ENCODE results near the gene RAC2. TPM values are rescaled to one million over a fixed set of nuclear protein-coding genes. Genes with fewer than 3 reads are reported as not detected.

RAC2 gene
- total RNA-seq, 1 experiment from 2014 or later, result 50.5 TPM

DNA sequence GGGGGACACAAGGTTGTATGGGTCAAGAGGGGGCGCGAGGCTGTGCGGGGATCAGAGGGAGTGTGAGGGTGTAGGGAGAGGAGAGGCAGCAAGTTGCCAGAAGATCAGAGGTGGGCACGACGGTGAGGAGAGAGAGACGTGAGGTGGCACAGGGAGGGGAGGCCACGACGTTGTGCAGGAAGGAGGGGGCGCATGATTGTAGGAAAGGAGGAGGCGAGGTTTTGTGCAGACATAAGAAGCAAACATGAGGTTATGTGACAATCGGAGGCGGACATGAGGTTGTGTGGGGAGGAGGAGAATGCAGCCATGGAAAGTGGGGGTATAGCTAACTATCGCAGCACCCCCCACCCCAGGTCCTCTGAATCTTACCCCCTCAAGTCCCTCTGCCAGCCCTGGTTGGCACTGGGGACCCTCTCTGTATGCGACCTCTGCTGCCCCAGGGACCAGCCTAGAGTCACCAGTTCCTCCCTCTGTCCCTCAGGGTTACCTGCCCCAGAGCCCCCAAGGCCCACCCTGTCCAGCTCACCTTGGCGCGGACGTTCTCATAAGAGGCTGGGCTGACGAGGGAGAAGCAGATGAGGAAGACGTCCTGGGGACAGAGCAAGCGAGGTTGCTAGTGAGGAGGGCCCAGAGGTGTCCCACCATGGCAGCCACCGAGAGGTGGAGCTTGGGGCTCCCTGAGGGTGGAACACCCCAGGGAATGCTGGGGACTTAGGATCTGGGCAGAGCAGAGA is 12.5 kb downstream of the RAC2 start:
- no peak for TF ChIP-seq EZH2 (IDR thresholded peaks at IDR 0.05; ENCODE audit: low read length, unreplicated experiment)
- TF ChIP-seq EZH2phosphoT487 (IDR thresholded peaks at IDR 0.05; ENCODE audit: borderline replicate concordance, low read length), result no peak
- TF ChIP-seq, protein P1, sequence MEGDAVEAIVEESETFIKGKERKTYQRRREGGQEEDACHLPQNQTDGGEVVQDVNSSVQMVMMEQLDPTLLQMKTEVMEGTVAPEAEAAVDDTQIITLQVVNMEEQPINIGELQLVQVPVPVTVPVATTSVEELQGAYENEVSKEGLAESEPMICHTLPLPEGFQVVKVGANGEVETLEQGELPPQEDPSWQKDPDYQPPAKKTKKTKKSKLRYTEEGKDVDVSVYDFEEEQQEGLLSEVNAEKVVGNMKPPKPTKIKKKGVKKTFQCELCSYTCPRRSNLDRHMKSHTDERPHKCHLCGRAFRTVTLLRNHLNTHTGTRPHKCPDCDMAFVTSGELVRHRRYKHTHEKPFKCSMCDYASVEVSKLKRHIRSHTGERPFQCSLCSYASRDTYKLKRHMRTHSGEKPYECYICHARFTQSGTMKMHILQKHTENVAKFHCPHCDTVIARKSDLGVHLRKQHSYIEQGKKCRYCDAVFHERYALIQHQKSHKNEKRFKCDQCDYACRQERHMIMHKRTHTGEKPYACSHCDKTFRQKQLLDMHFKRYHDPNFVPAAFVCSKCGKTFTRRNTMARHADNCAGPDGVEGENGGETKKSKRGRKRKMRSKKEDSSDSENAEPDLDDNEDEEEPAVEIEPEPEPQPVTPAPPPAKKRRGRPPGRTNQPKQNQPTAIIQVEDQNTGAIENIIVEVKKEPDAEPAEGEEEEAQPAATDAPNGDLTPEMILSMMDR (conservative IDR thresholded peaks at IDR 0.05; ENCODE audit: low read depth, low read length), result no peak
- Histone ChIP-seq H3K4me1 (ENCODE audit: insufficient read depth, low read length) (peaks cover 33% of the 10 kb centered on the region), H3K4me3 (ENCODE audit: low read length) (no peak overlapping the region), H3K9ac (ENCODE audit: low read length) (no peak overlapping the region), H3K9me2 (replicated peaks; ENCODE audit: low read length) (no peaks in the 10 kb centered on the region), H3K4me2 (ENCODE audit: low read length) (no peak overlapping the region), H2AFZ (ENCODE audit: low read length) (no peak overlapping the region), H3K27ac (ENCODE audit: low read length) (no peak overlapping the region), H3K27me3 (ENCODE audit: low read length) (no peaks in the 10 kb centered on the region), H3F3A (ENCODE audit: low read length, unreplicated experiment) (no peaks in the 10 kb centered on the region), H3K36me3 (ENCODE audit: low read depth, low read length) (0 out of 2 replicates have a peak, but pooled peaks cover 4% of the 10 kb centered on the region), H4K20me1 (ENCODE audit: low read length) (no peaks in the 10 kb centered on the region), H3K79me2 (ENCODE audit: low read length) (no peaks in the 10 kb centered on the region), H3K9me3 (ENCODE audit: low read length) (no peaks in the 10 kb centered on the region)
- BruUV-seq (replicated peaks), result no TSS peak
- ChIA-PET CTCF (interaction anchor here (0.6 kb wide), 1 partner anchor 16 kb away, joined by 4 read pairs; no protein-coding TSS in a partner anchor), POLR2A (ENCODE audit: unreplicated experiment) (no interaction called here)
- intact Hi-C loops (cut with micrococcal nuclease), result no loop called here
- ATAC-seq (no peak), DNase-seq (no peak)

DNA sequence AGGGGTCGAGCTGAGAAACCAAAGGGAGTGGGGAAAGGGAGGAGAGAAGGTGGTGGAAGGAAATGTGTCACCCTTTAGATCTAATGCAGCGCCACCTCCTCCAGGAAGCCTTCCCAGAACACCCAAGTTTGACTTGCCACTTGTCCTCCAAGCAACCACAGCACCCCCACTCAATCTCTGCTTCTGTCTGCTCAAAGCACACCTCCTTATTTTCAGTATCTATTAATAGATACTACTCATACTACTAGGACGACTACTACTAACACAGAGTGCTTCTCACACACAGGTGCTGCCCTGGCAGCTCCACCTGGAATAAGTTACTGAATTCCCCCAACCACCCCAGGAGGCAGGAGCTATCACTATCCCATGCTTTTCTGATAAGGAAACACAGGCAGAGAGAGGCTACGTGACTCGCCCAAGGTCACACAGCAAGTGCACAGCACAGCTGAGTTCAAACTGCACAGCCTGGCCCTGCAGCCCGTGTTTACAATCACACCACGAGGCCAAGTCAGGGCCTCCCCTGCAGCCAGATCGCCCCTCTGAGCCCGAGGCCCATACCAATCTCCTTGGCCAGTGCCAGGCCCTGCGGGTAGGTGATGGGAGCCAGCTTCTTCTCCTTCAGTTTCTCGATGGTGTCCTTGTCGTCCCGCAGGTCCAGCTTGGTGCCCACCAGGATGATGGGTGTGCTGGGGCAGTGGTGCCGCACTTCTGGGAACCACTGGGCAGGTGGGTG is 13.2 kb downstream of the RAC2 start:
- Histone ChIP-seq H3K4me3 (ENCODE audit: low read length) (no peak overlapping the region), H3F3A (ENCODE audit: low read length, unreplicated experiment) (no peaks in the 10 kb centered on the region), H3K9me2 (replicated peaks; ENCODE audit: low read length) (no peaks in the 10 kb centered on the region), H4K20me1 (ENCODE audit: low read length) (no peaks in the 10 kb centered on the region), H3K4me2 (ENCODE audit: low read length) (no peak overlapping the region; the same call in 1 of the 2 replicates), H3K36me3 (ENCODE audit: low read depth, low read length) (no peaks in the 10 kb centered on the region; the same call in 1 of the 2 replicates), H3K9me3 (ENCODE audit: low read length) (no peaks in the 10 kb centered on the region), H3K27me3 (ENCODE audit: low read length) (no peaks in the 10 kb centered on the region), H2AFZ (ENCODE audit: low read length) (no peak overlapping the region), H3K27ac (ENCODE audit: low read length) (peak overlapping the region; percentile 99), H3K9ac (ENCODE audit: low read length) (no peak overlapping the region), H3K4me1 (ENCODE audit: insufficient read depth, low read length) (peaks cover 33% of the 10 kb centered on the region), H3K79me2 (ENCODE audit: low read length) (no peaks in the 10 kb centered on the region)
- BruUV-seq (replicated peaks), result no TSS peak
- ChIA-PET POLR2A (ENCODE audit: unreplicated experiment) (interaction anchor here (0.8 kb wide), 1 partner anchor 31 kb away, joined by 4 read pairs; no protein-coding TSS in a partner anchor), CTCF (interaction anchor here (0.6 kb wide), 1 partner anchor 17 kb away, joined by 4 read pairs; no protein-coding TSS in a partner anchor)
- DNase-seq (no peak), ATAC-seq (no peak)
- TF ChIP-seq EZH2 (IDR thresholded peaks at IDR 0.05; ENCODE audit: low read length, unreplicated experiment) (no peak), EZH2phosphoT487 (IDR thresholded peaks at IDR 0.05; ENCODE audit: borderline replicate concordance, low read length) (no peak)
- TF ChIP-seq, protein P1 (conservative IDR thresholded peaks at IDR 0.05; ENCODE audit: low read depth, low read length), result no peak
- intact Hi-C loops (cut with micrococcal nuclease), result no loop called here
